Stimulated activated CD8-positive, alpha-beta memory T cell treated with anti-CD3 and anti-CD28 coated beads, Interleukin-15, amount 100 ng/mL, for 48 hours (primary cell): ENCODE data around the gene TNFSF10.
"Not testable (repeated sequence)": the region's sequence is repeated elsewhere in the genome, so short reads cannot be mapped to it uniquely, and the experiment has no call there.

Source experiments
- DNase-seq, 2 donors: peaks; one replicate each; pipeline ENCODE4 v3.0.0-alpha.2; 2020; ENCODE audit warnings: low read depth in 2 of 2

The TNFSF10 gene

GRCh38 chr3:172522871-172523818 is at the start of gene TNFSF10:
TNFSF10 (minus strand) TSS chr3:172523430; CDS start chr3:172523384, 46 bp downstream.
- peak in 1 of 2 donors; percentile 47 for DNase-seq

GRCh38 chr3:172569128-172570008 is 46.1 kb upstream of the TNFSF10 start:
- DNase-seq, result no peak

- DNase-seq, result no peak
Observed at GRCh38 chr3:172568701-172569100, 45.5 kb upstream of the TNFSF10 start.

- not testable (repeated sequence) for DNase-seq
Observed at GRCh38 chr3:172566785-172567184, 43.6 kb upstream of the TNFSF10 start.

GRCh38 chr3:172564499-172564898 is 41.3 kb upstream of the TNFSF10 start:
- DNase-seq, result no peak

GRCh38 chr3:172562871-172563865 is 39.9 kb upstream of the TNFSF10 start:
- DNase-seq, result peak in 1 of 2 donors; percentile 25

DNA sequence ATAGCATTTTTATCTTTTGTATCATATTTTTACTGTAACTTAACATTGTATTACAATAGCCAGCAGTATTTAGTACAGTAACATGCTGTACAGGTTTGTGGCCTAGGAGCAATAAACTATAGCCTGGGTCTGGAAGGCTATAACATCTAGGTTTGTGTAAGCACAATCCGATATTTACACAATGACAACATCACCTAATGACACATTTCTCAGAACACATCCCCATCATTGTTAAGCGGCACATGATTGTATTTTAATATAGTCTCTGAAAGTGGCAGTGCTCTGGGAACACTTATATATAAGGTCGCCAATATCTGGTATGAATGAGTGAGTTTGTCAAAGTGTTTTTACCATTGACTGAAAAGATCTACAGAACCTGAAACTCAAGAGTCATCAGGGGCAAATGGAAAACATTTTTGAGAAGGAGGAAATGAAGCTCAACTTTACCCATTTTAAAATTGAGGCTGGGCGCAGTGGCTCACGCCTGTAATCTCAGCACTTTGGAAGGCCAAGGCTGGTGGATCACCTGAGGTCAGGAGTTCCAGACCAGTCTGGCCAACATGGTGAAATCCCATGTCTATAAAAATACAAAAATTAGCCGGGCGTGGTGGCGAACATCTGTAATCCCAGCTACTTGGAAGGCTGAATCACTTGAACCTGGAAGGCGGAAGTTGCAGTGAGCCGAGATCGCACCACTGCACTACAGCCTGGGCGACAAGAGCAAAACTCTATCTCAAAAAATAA is 38.8 kb upstream of the TNFSF10 start:
- DNase-seq, result no peak

GRCh38 chr3:172560586-172560985 is 37.4 kb upstream of the TNFSF10 start:
- no peak for DNase-seq

DNA sequence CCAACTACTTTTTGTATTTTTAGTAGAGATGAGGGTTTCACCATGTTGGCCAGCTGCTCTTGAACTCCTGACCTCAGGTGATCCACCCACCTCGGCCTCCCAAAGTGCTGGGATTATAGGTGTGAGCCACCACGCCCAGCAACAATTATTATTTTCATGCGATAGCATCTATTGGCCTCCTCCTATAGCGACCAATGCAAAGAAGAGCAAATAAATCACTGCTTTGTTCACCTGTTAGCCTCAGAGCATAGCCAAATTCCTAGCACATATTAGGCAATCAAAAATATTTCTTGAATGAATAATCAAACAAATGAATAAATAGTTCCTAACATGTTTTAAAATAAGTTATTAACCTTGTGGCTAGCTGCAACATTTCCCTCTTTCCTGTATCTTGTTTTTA is 36.8 kb upstream of the TNFSF10 start:
- DNase-seq, result no peak

- no peak for DNase-seq
Observed at GRCh38 chr3:172559020-172559419, 35.8 kb upstream of the TNFSF10 start.

DNA sequence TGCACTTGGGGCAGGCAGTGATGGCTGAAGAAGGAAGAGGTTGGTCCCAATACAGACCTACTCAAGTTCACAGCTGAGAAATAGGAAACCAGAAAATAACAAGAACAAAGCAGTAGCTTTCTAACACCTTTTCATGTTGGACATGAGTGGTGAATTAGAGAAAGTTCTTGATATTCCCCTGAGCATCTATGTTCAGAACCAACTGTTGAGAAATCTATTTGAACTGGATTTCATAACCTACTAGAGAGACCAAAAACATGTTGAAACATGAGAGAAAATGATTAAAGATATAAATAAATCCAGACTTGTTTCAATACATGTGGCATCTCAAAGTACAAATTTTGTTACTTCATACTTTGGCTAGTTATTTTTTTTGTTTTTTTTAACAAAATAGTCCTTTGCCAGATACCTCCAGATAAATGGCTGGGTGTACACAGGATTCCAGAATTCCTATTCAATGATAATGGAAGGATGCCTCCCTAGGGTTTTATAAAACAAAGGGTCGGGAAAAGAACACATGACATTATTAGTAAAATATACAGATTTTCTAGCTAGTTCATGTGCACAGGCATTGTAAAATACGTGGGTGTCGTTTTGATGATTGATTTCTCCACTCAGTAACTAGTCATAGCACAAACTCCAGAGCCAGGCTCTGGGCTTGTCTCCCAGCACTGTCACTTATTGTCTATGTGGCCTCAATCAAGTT is 34.4 kb upstream of the TNFSF10 start:
- no peak for DNase-seq

- DNase-seq, result no peak
Observed at GRCh38 chr3:172553526-172554252, 30.5 kb upstream of the TNFSF10 start.

DNA sequence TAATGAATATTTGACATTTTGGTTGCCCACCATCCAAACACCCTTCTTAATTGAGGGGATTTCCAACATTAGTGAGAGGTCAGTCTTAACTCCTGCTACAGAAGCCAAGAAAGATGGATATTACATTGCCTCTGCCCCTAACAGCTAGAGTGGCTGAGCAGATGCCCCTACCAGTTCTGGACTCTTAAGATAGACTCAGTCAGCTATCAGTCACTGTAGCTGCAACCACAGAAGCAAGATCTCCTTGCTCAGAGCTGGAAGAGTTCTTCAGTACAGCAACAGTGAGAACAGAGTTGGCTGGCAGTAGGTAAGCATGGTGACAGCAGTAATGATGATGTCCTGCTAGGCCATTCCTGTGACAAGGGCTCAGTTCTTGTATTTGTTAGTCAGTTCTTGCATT is 29.4 kb upstream of the TNFSF10 start:
- DNase-seq, result no peak

GRCh38 chr3:172551874-172552273 is 28.6 kb upstream of the TNFSF10 start:
- DNase-seq, result no peak

DNA sequence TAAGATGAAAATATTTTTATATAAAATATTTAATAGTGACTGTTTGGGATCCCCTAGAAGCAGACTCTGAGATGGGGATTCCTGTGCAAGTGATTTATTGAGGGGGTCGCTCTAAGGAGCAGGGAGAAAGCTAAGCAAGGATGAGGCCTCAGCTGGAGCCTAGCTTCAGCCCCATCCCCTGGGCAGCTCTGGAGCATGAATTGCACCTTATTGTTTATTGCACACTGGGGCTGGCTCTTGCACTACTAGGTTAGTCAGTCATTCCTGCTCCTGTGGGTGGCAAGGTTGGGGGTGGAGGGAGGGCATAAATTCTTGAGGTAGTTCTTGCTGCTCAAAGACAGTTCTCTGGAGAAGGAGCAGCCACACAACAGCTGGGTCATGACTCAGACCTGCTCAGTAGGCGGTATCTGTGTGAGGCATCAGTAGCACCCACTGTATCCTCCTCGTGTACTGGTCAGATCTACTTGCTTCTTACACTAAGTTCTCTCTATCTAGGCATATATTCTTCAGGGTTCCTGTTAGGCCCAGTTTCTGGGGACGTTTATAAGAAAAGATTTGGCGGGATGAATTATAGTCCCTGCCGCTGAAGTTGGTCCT is 27.2 kb upstream of the TNFSF10 start:
- peak; percentile 78 to 79 for DNase-seq

DNA sequence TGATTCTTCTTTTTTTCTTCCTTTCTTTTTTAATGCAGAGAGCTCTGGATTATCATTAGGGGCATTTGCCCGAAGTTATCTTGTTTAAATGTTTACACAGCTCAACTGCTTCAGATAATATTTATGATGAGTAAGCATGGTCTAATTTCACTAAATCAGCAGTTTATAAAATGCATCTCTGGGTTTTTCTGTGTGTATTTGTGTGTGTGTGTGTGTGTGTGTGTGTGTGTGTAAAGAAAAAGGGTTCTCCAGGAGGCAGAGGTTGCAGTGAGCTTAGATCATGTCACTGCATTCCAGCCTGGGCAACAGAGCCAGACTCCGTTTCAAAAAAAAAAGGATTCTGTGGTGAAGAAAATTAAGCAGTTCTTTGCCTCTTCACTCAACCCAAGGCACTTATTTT is 25.9 kb upstream of the TNFSF10 start:
- no peak for DNase-seq

DNA sequence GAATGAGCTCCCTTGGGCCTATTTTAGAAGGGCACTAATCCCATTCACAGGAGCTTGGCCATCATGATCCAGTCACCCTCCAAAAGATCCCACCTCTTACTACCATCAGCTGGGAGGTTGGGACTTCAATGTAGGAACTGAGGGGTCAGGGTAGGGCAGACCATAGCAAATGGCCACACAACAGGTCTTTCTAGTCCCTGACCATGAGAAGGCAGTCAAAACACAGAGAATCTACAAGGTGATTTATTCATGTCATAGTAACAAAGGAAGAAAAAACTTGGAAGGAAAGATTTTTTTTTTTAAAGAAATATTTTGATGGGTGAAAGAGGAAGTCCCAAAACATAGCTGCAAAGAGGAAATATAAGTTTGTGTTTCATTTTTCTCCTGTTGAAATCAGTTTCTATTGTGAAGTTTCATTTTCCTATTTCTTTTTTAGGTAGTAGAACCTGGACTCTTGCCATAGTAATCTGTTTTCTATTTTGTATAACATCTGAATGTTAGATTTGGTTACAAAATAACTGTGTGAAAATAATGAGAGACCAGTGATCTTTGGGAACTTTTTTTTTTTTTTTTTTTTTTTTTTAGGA is 23.5 kb upstream of the TNFSF10 start:
- no peak for DNase-seq

DNA sequence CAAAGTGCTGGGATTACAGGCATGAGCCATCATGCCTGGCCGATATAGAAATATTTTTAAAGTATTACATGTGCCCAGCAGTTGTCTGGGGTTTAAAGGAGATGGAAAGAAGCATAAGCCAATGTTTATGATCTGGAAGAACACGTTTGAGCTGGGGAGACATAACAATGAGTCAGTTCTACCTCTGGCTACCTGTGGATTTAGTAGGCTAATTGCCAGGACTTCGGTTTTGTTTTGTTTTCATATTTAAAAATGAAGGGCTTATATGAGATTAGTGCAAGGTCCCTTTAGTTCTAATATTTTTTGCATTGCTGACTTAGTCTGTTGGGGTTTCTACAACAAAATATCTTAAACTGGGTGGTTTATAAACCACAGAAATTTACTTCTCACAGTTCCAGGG is 22.9 kb upstream of the TNFSF10 start:
- DNase-seq, result no peak
